IMR-90 (cell line): ENCODE measurements around the gene TEX14. TPM values are rescaled to one million over a fixed set of nuclear protein-coding genes. Genes with fewer than 3 reads are reported as not detected.
A peak's percentile ranks its signal among the peaks of the same experiment; 100 is the strongest.

Experiments used
- ATAC-seq: fragments of 200-7000 bp; cut with Tn5 transposase; 2 replicates; pipeline ENCODE4 v1.9.1; 2020; ENCODE audit warnings: low read depth, mild to moderate bottlenecking, moderate library complexity
- BruUV-seq: library from RNA; stranded (reverse); fragments of 400-500 nt; replicated peaks from 2 replicates; lab custom pipeline; 2021; lab: Mats Ljungman, UMichigan
- CTCF ChIA-PET: fragments of 300-600 bp; formaldehyde crosslinking; extraction: SDS; loops from one replicate; lab custom pipeline; 2021; ENCODE audit warnings: antibody characterized with exemption; lab: Yijun Ruan, JAX
- POLR2A ChIA-PET: fragments of 300-600 bp; sonication (Branson Sonifier 250); formaldehyde crosslinking; loops from one replicate; lab custom pipeline; 2022; ENCODE audit warnings: antibody characterized with exemption; ENCODE audit not compliant: unreplicated experiment; lab: Charles Lee
- DNase-seq: peaks from one replicate; pipeline ENCODE4 v3.0.0; 2013
- H2AFZ ChIP-seq: replicated peaks from 2 replicates; pipeline ENCODE3; 2013; ENCODE audit warnings: low read length, mild to moderate bottlenecking; ENCODE audit not compliant: poor library complexity
- H2AK5ac ChIP-seq: 2 replicates; pipeline ENCODE4 v1.6.1; 2013; ENCODE audit warnings: low read depth, low read length, inconsistent platforms
- H2AK9ac ChIP-seq: replicated peaks from 2 replicates; pipeline ENCODE3; 2013; ENCODE audit warnings: mild to moderate bottlenecking, low read depth, low read length, moderate library complexity; ENCODE audit not compliant: poor library complexity
- H2BK120ac ChIP-seq: 2 replicates; pipeline ENCODE4 v1.6.1; 2013; ENCODE audit warnings: low read depth, low read length, inconsistent platforms
- H2BK15ac ChIP-seq: 3 replicates; pipeline ENCODE4 v1.6.1; 2013; ENCODE audit warnings: low read depth, low read length, inconsistent platforms
- H2BK20ac ChIP-seq: 2 replicates; pipeline ENCODE4 v1.6.1; 2013; ENCODE audit warnings: low read depth, mild to moderate bottlenecking, inconsistent platforms, low read length, moderate library complexity
- H2BK5ac ChIP-seq: 2 replicates; pipeline ENCODE4 v1.6.1; 2013; ENCODE audit warnings: mild to moderate bottlenecking, low read depth, low read length, inconsistent platforms; ENCODE audit not compliant: poor library complexity, severe bottlenecking
- H3K14ac ChIP-seq: replicated peaks from 2 replicates; pipeline ENCODE4 v1.6.1; 2013; ENCODE audit warnings: low read depth, low read length, inconsistent platforms
- H3K18ac ChIP-seq: 2 replicates; pipeline ENCODE4 v1.6.1; 2013; ENCODE audit warnings: low read depth, low read length, control low read depth
- H3K23ac ChIP-seq: 2 replicates; pipeline ENCODE4 v1.6.1; 2013; ENCODE audit warnings: low read depth, low read length, inconsistent platforms
- H3K27ac ChIP-seq: 2 replicates; pipeline ENCODE4 v1.5.1; 2013; ENCODE audit warnings: mild to moderate bottlenecking, control low read depth, low read length; ENCODE audit not compliant: insufficient read depth
- H3K27me3 ChIP-seq: 2 replicates; pipeline ENCODE4 v1.6.1; 2013; ENCODE audit warnings: low read length; ENCODE audit not compliant: control insufficient read depth, insufficient read depth
- H3K36me3 ChIP-seq: 2 replicates; pipeline ENCODE4 v1.6.1; 2013; ENCODE audit warnings: low read length, mixed read lengths; ENCODE audit not compliant: control insufficient read depth, insufficient read depth
- H3K4ac ChIP-seq: 2 replicates; pipeline ENCODE4 v1.6.1; 2013; ENCODE audit warnings: low read depth, low read length, inconsistent platforms
- H3K4me1 ChIP-seq: 2 replicates; pipeline ENCODE4 v1.6.1; 2013; ENCODE audit warnings: low read length, mixed read lengths; ENCODE audit not compliant: control insufficient read depth, insufficient read depth
- H3K4me2 ChIP-seq: 2 replicates; pipeline ENCODE4 v1.6.1; 2013; ENCODE audit warnings: low read depth, mild to moderate bottlenecking, control low read depth, low read length, moderate library complexity
- H3K4me3 ChIP-seq: 2 replicates; pipeline ENCODE4 v1.5.1; 2013; ENCODE audit warnings: low read depth, mild to moderate bottlenecking, control low read depth, low read length, moderate library complexity; ENCODE audit not compliant: insufficient read depth
- H3K56ac ChIP-seq: 2 replicates; pipeline ENCODE4 v1.6.1; 2013; ENCODE audit warnings: low read length, inconsistent platforms; ENCODE audit not compliant: insufficient read depth; ENCODE audit errors: extremely low read depth
- H3K79me1 ChIP-seq, 2 experiments: 2 replicates each; pipeline ENCODE4 v1.6.1; 2013; ENCODE audit warnings: low read length in 2 of 2, inconsistent platforms in 1 of 2, low read depth in 1 of 2
- H3K9ac ChIP-seq: 2 replicates; pipeline ENCODE4 v1.6.1; 2013; ENCODE audit warnings: low read depth, low read length, control low read depth
- H3K9me1 ChIP-seq: 2 replicates; pipeline ENCODE4 v1.6.1; 2013; ENCODE audit warnings: low read length, inconsistent platforms; ENCODE audit not compliant: insufficient read depth
- H3K9me3 ChIP-seq: 2 replicates; pipeline ENCODE4 v1.6.1; 2013; ENCODE audit warnings: low read length; ENCODE audit not compliant: control insufficient read depth, insufficient read depth
- H4K20me1 ChIP-seq: 2 replicates; pipeline ENCODE4 v1.6.1; 2013; ENCODE audit warnings: low read length, inconsistent platforms; ENCODE audit not compliant: insufficient read depth
- H4K5ac ChIP-seq: 2 replicates; pipeline ENCODE4 v1.6.1; 2013; ENCODE audit warnings: mild to moderate bottlenecking, low read depth, low read length, control low read depth
- H4K8ac ChIP-seq, 2 experiments: 2 replicates each; pipeline ENCODE4 v1.6.1; 2013; ENCODE audit warnings: low read depth in 2 of 2, low read length in 2 of 2, control low read depth in 1 of 2, inconsistent platforms in 1 of 2
- H4K91ac ChIP-seq: 2 replicates; pipeline ENCODE4 v1.6.1; 2013; ENCODE audit warnings: low read depth, low read length, inconsistent platforms; ENCODE audit not compliant: insufficient read depth
- CHD1 ChIP-seq: IDR thresholded peaks from 2 replicates; pipeline ENCODE4 v1.6.1; 2012; ENCODE audit warnings: low read depth, low read length, improper control_type of control experiment
- ELK1 ChIP-seq: fragments of 150-350 bp; IDR thresholded peaks from 2 replicates; pipeline ENCODE4 v1.6.1; 2016; ENCODE audit warnings: low read depth, mild to moderate bottlenecking, low read length, moderate library complexity, borderline replicate concordance
- MAFK ChIP-seq: IDR thresholded peaks from 2 replicates; pipeline ENCODE4 v1.6.1; 2012; ENCODE audit warnings: low read depth, low read length, improper control_type of control experiment
- MXI1 ChIP-seq: IDR thresholded peaks from 2 replicates; pipeline ENCODE4 v1.6.1; 2012; ENCODE audit warnings: low read depth, mild to moderate bottlenecking, low read length, moderate library complexity, borderline replicate concordance
- NFE2L2 ChIP-seq: fragments of 150-350 bp; IDR thresholded peaks from 2 replicates; pipeline ENCODE4 v1.6.1; 2016; ENCODE audit warnings: low read depth, mild to moderate bottlenecking, low read length
- POLR2A ChIP-seq: IDR thresholded peaks from 2 replicates; pipeline ENCODE4 v1.6.1; 2012; ENCODE audit warnings: mild to moderate bottlenecking, low read depth, low read length
- RAD21 ChIP-seq: IDR thresholded peaks from 2 replicates; pipeline ENCODE4 v1.6.1; 2012; ENCODE audit warnings: low read length, improper control_type of control experiment
- RCOR1 ChIP-seq: IDR thresholded peaks from 2 replicates; pipeline ENCODE4 v1.6.1; 2012; ENCODE audit warnings: mild to moderate bottlenecking, low read length, improper control_type of control experiment; ENCODE audit not compliant: insufficient replicate concordance
- RFX5 ChIP-seq: IDR thresholded peaks from 2 replicates; pipeline ENCODE4 v1.8.0; 2012; ENCODE audit warnings: low read depth, mild to moderate bottlenecking, low read length, moderate library complexity
- USF2 ChIP-seq: fragments of 150-350 bp; IDR thresholded peaks from 2 replicates; pipeline ENCODE4 v1.6.1; 2017; ENCODE audit warnings: mild to moderate bottlenecking, antibody characterized with exemption, low read length, low read depth
- WGBS, 2 experiments: methylation state at CpG; one replicate each; pipeline versions ENCODE4 v1.1.5 to v1.1.7; 2013; ENCODE audit warnings: missing lambda C conversion rate in 2 of 2; ENCODE audit not compliant: insufficient read length in 1 of 2; ENCODE audit errors: extremely low coverage in 2 of 2; 5-methylcytosine and 5-hydroxymethylcytosine counted together
- dilution Hi-C: fragments of 300-500 bp; cut with HindIII; formaldehyde crosslinking; loops from one replicate; pipeline ENCODE4 v1.14.3; 2018; ENCODE audit warnings: low sequenced_read_pairs; ENCODE audit not compliant: unreplicated experiment
- in situ Hi-C: fragments of 300-500 bp; cut with MboI; formaldehyde crosslinking; loops from 3 replicates; pipeline ENCODE4 v1.14.3; 2019; ENCODE audit warnings: low sequenced_read_pairs, inconsistent platforms, mixed read lengths
- intact Hi-C: fragments of 100-400 bp; cut with micrococcal nuclease; formaldehyde crosslinking; loops from 2 replicates; pipeline ENCODE4 v1.10.0; 2022
- polyA plus RNA-seq, 3 experiments: library from polyadenylated mRNA; depleted of rRNA; stranded (reverse); fragments of >200 nt; gene quantifications; 2 replicates each; pipeline ENCODE4 v1.2.3, GENCODE V29; 2012; ENCODE audit warnings: low replicate concordance in 1 of 3
- total RNA-seq: library from RNA; depleted of rRNA; stranded (reverse); fragments of >200 nt; gene quantifications from 2 replicates; pipeline ENCODE4 v1.2.3, GENCODE V29; 2012

TEX14 gene
- total and polyA plus RNA-seq, 2 of the 4 experiments (the other 2 are of a cell fraction) = not detected

- TF ChIP-seq RFX5 (0 out of 2 replicates have a peak, but pooled peaks have one; percentile 6), CHD1 (no peak), POLR2A (0 out of 2 replicates have a peak, but pooled peaks have one; percentile 42), RAD21 (no peak)
These were observed 173.8 kb downstream of the TEX14 start (continued) for GRCh38 chr17:58517928-58518609.

GRCh38 chr17:58517378-58517927 lies 174.4 kb downstream of the TEX14 start:
- Histone ChIP-seq H4K91ac (peak overlapping the region; percentile 80), H4K8ac (peak overlapping the region; percentile 84 to 85), H2BK20ac (no peak overlapping the region), H3K23ac (0 out of 2 replicates have a peak overlapping the region, but pooled peaks have one; percentile 38), H3K79me1 (peaks cover 1 to 39% of the 10 kb centered on the region in 2 experiments; a peak in 3 of 4 replicates), H3K4ac (peak overlapping the region; percentile 87), H3K56ac (peak overlapping the region; percentile 51; the same call in 1 of the 2 replicates), H3K9me3 (no peaks in the 10 kb centered on the region), H3K27ac (peak overlapping the region; percentile 65), H2BK15ac (0 out of 3 replicates have a peak overlapping the region, but pooled peaks have one; percentile 46), H4K5ac (peak overlapping the region; percentile 58), H3K36me3 (peaks cover 2% of the 10 kb centered on the region; the same call in 1 of the 2 replicates), H4K20me1 (no peaks in the 10 kb centered on the region), H3K9ac (peak overlapping the region; percentile 68), H2AK9ac (peak overlapping the region; percentile 97), H2AFZ (peak overlapping the region; percentile 99), H3K9me1 (peaks cover 12% of the 10 kb centered on the region; the same call in 1 of the 2 replicates), H3K4me2 (peak overlapping the region; percentile 88), H3K4me1 (peaks cover 12% of the 10 kb centered on the region; the same call in 1 of the 2 replicates), H3K18ac (no peak overlapping the region; the same call in 1 of the 2 replicates), H3K4me3 (peak overlapping the region; percentile 64), H3K14ac (peak overlapping the region; percentile 81), H2BK120ac (peak overlapping the region; percentile 33; the same call in 1 of the 2 replicates), H3K27me3 (no peaks in the 10 kb centered on the region), H2BK5ac (peak overlapping the region; percentile 52), H2AK5ac (peak overlapping the region; percentile 89)
- ChIA-PET CTCF (no interaction called here), POLR2A (no interaction called here)
- ATAC-seq (no peak), DNase-seq (no peak)
- in situ Hi-C loops (loop anchor here (10.0 kb wide), 1 partner anchor 117 kb away; no protein-coding TSS in a partner anchor), intact Hi-C loops (loop anchor here (5.0 to 10.0 kb wide), 2 partner anchors 165 to 267 kb away; partner anchors contain the start of gene SUPT4H1), dilution Hi-C loops (no loop called here)
- 0% methylated on average over 2 of the region's 27 CpGs; no CpG with 5 or more reads in 1 of the 2 experiments for WGBS, 2 experiments
- no TSS peak for BruUV-seq
- no peak for TF ChIP-seq USF2
- peak; percentile 17 for TF ChIP-seq RCOR1
- no peak for TF ChIP-seq MAFK
- TF ChIP-seq ELK1 = no peak
- no peak for TF ChIP-seq RAD21
- TF ChIP-seq MXI1 = 0 out of 2 replicates have a peak, but pooled peaks have one; percentile 16
- no peak for TF ChIP-seq CHD1
- no peak for TF ChIP-seq NFE2L2
